Karpas-422 (cell line): ENCODE results near the gene TERB1. TPM values are rescaled to one million over a fixed set of nuclear protein-coding genes. Genes with fewer than 3 reads are reported as not detected.

ENCODE experiments used
- DNase-seq: peaks from one replicate; pipeline ENCODE4 v3.0.0-alpha.2; 2015
- H2AFZ ChIP-seq: fragments of 200-600 bp; sonication (generic); 2 replicates; pipeline ENCODE4 v1.6.1; 2014; ENCODE audit warnings: antibody characterized with exemption, low read length, mixed read lengths
- H3K27ac ChIP-seq: fragments of 200-600 bp; sonication (generic); 2 replicates; pipeline ENCODE4 v1.5.1; 2014; ENCODE audit warnings: mild to moderate bottlenecking, low read length, moderate library complexity
- H3K27me3 ChIP-seq: fragments of 200-600 bp; sonication (generic); 2 replicates; pipeline ENCODE4 v1.6.1; 2014; ENCODE audit warnings: low read length, mixed read lengths
- H3K36me3 ChIP-seq: fragments of 200-600 bp; sonication (generic); 2 replicates; pipeline ENCODE4 v1.6.1; 2014; ENCODE audit warnings: low read length, mixed read lengths; ENCODE audit not compliant: insufficient read depth
- H3K4me1 ChIP-seq: fragments of 200-600 bp; sonication (generic); 2 replicates; pipeline ENCODE4 v1.6.1; 2014; ENCODE audit warnings: mild to moderate bottlenecking, low read length, mixed read lengths
- H3K4me2 ChIP-seq: fragments of 200-600 bp; sonication (generic); 2 replicates; pipeline ENCODE4 v1.6.1; 2014; ENCODE audit warnings: low read length, low read depth, mild to moderate bottlenecking; ENCODE audit not compliant: poor library complexity, severe bottlenecking
- H3K4me3 ChIP-seq: fragments of 200-600 bp; sonication (generic); 2 replicates; pipeline ENCODE4 v1.5.1; 2014; ENCODE audit warnings: mild to moderate bottlenecking, antibody characterized with exemption, low read length, mixed read lengths
- H3K79me2 ChIP-seq: fragments of 200-600 bp; sonication (generic); 2 replicates; pipeline ENCODE4 v1.6.1; 2014; ENCODE audit warnings: mild to moderate bottlenecking, low read length, mixed read lengths
- H3K9ac ChIP-seq: fragments of 200-600 bp; sonication (generic); 2 replicates; pipeline ENCODE4 v1.6.0; 2014; ENCODE audit warnings: low read length
- H3K9me2 ChIP-seq: fragments of 200-600 bp; sonication (generic), shearing (Covaris generic); replicated peaks from 2 replicates; pipeline ENCODE4 v1.6.0; 2014; ENCODE audit warnings: mild to moderate bottlenecking, low read length, moderate library complexity; ENCODE audit not compliant: insufficient read depth
- H3K9me3 ChIP-seq: fragments of 300-700, 200-600 bp; sonication (generic); 2 replicates; pipeline ENCODE4 v1.6.1; 2014; ENCODE audit warnings: low read length, mixed read lengths
- H4K20me1 ChIP-seq: fragments of 200-600 bp; sonication (generic); 2 replicates; pipeline ENCODE4 v1.6.1; 2014; ENCODE audit warnings: mild to moderate bottlenecking, antibody characterized with exemption, low read length, low read depth; ENCODE audit not compliant: insufficient read depth
- total RNA-seq: library from RNA; depleted of rRNA; stranded (reverse); fragments of >200 nt; shearing (Covaris generic); gene quantifications from 2 replicates; pipeline ENCODE4 v1.2.3, GENCODE V29; 2014; ENCODE audit warnings: low replicate concordance

Gene TERB1
- total RNA-seq, 1 experiment from 2014 or later = not detected

- Histone ChIP-seq H3K9me2 (no peaks in the 10 kb centered on the region), H3K36me3 (no peaks in the 10 kb centered on the region), H4K20me1 (no peaks in the 10 kb centered on the region), H3K27ac (no peak overlapping the region), H3K4me1 (peaks cover 4% of the 10 kb centered on the region), H3K4me3 (no peak overlapping the region), H2AFZ (no peak overlapping the region), H3K9me3 (no peaks in the 10 kb centered on the region), H3K4me2 (no peak overlapping the region), H3K27me3 (no peaks in the 10 kb centered on the region), H3K79me2 (no peaks in the 10 kb centered on the region), H3K9ac (no peak overlapping the region)
- no peak for DNase-seq
Observed at GRCh38 chr16:66840883-66841282, 39.5 kb upstream of the TERB1 start.

GRCh38 chr16:66834746-66835145 lies 33.4 kb upstream of the TERB1 start:
- H4K20me1 ChIP-seq = no peaks in the 10 kb centered on the region
- H3K9ac ChIP-seq = no peak overlapping the region
- H3K27me3 ChIP-seq = no peaks in the 10 kb centered on the region
- no peaks in the 10 kb centered on the region for H3K9me3 ChIP-seq
- peaks cover 5% of the 10 kb centered on the region for H3K4me1 ChIP-seq
- H3K27ac ChIP-seq = no peak overlapping the region
- peaks cover 10% of the 10 kb centered on the region for H3K79me2 ChIP-seq
- no peak overlapping the region for H3K4me2 ChIP-seq
- H3K4me3 ChIP-seq = no peak overlapping the region
- H3K9me2 ChIP-seq = no peaks in the 10 kb centered on the region
- no peak overlapping the region for H2AFZ ChIP-seq
- DNase-seq = no peak
- H3K36me3 ChIP-seq = no peaks in the 10 kb centered on the region

- no peak for DNase-seq
- Histone ChIP-seq H3K9me2 (no peaks in the 10 kb centered on the region), H3K4me3 (no peak overlapping the region), H3K27ac (no peak overlapping the region), H3K27me3 (no peaks in the 10 kb centered on the region), H3K79me2 (peaks cover 29% of the 10 kb centered on the region), H3K4me2 (no peak overlapping the region), H3K9ac (no peak overlapping the region), H4K20me1 (no peaks in the 10 kb centered on the region), H3K9me3 (no peaks in the 10 kb centered on the region), H2AFZ (no peak overlapping the region), H3K4me1 (peaks cover 13% of the 10 kb centered on the region), H3K36me3 (0 out of 2 replicates have a peak, but pooled peaks cover 2% of the 10 kb centered on the region)
Observed at GRCh38 chr16:66832661-66833305, 31.4 kb upstream of the TERB1 start.

- no peak for DNase-seq
- Histone ChIP-seq H3K4me2 (no peak overlapping the region), H3K27me3 (no peaks in the 10 kb centered on the region), H3K4me1 (peaks cover 13% of the 10 kb centered on the region), H3K9me3 (no peaks in the 10 kb centered on the region), H2AFZ (no peak overlapping the region), H3K9ac (no peak overlapping the region), H3K79me2 (peaks cover 35% of the 10 kb centered on the region), H3K4me3 (no peak overlapping the region), H4K20me1 (no peaks in the 10 kb centered on the region), H3K27ac (no peak overlapping the region), H3K36me3 (0 out of 2 replicates have a peak, but pooled peaks cover 7% of the 10 kb centered on the region), H3K9me2 (no peaks in the 10 kb centered on the region)
Observed at GRCh38 chr16:66832190-66832589, 30.8 kb upstream of the TERB1 start.

- H3K9me3 ChIP-seq = no peaks in the 10 kb centered on the region
- peak within 1 kb of the TSS; percentile 97 for H3K4me3 ChIP-seq
- H3K36me3 ChIP-seq = peaks cover 18% of the 10 kb centered on the region; the same call in 1 of the 2 replicates
- H3K79me2 ChIP-seq = peaks cover 50% of the 10 kb centered on the region
- peaks cover 4% of the 10 kb centered on the region; the same call in 1 of the 2 replicates for H4K20me1 ChIP-seq
- peak within 1 kb of the TSS; percentile 94 for H3K9ac ChIP-seq
- H2AFZ ChIP-seq = peak within 1 kb of the TSS; percentile 88
- peak; percentile 96 for DNase-seq
- H3K4me1 ChIP-seq = peaks cover 13% of the 10 kb centered on the region
- H3K27ac ChIP-seq = peak within 1 kb of the TSS; percentile 58
- H3K27me3 ChIP-seq = no peaks in the 10 kb centered on the region
- H3K9me2 ChIP-seq = no peaks in the 10 kb centered on the region
- peak within 1 kb of the TSS; percentile 65 for H3K4me2 ChIP-seq
Observed at GRCh38 chr16:66830422-66831404, 29.3 kb upstream of the TERB1 start, which contains the start of gene NAE1. TSS of gene NAE1 (minus strand) at chr16:66830976. CDS start at chr16:66830899, 77 bp downstream.

GRCh38 chr16:66824006-66824405 lies 22.6 kb upstream of the TERB1 start:
- no peak overlapping the region for H3K27ac ChIP-seq
- peaks cover 62% of the 10 kb centered on the region for H3K36me3 ChIP-seq
- no peak overlapping the region for H3K4me3 ChIP-seq
- no peak overlapping the region for H3K9ac ChIP-seq
- no peak overlapping the region for H2AFZ ChIP-seq
- no peak for DNase-seq
- peaks cover 61% of the 10 kb centered on the region for H3K79me2 ChIP-seq
- peaks cover 13% of the 10 kb centered on the region for H3K4me1 ChIP-seq
- H3K9me2 ChIP-seq = no peaks in the 10 kb centered on the region
- H3K4me2 ChIP-seq = no peak overlapping the region
- H3K27me3 ChIP-seq = no peaks in the 10 kb centered on the region
- H3K9me3 ChIP-seq = no peaks in the 10 kb centered on the region
- H4K20me1 ChIP-seq = peaks cover 8% of the 10 kb centered on the region

- Histone ChIP-seq H3K9ac (no peak overlapping the region), H4K20me1 (no peaks in the 10 kb centered on the region), H2AFZ (no peak overlapping the region), H3K79me2 (0 out of 2 replicates have a peak, but pooled peaks cover 3% of the 10 kb centered on the region), H3K4me2 (no peak overlapping the region), H3K9me2 (no peaks in the 10 kb centered on the region), H3K27me3 (no peaks in the 10 kb centered on the region), H3K9me3 (no peaks in the 10 kb centered on the region), H3K4me1 (peaks cover 7% of the 10 kb centered on the region), H3K27ac (no peak overlapping the region), H3K4me3 (no peak overlapping the region), H3K36me3 (peaks cover 59% of the 10 kb centered on the region)
- no peak for DNase-seq
Observed at GRCh38 chr16:66814734-66815133, 13.3 kb upstream of the TERB1 start.

GRCh38 chr16:66811043-66811442 lies 9.7 kb upstream of the TERB1 start:
- Histone ChIP-seq H3K4me2 (no peak overlapping the region), H3K9me3 (no peaks in the 10 kb centered on the region), H3K79me2 (no peaks in the 10 kb centered on the region), H3K27ac (no peak overlapping the region), H3K4me1 (no peaks in the 10 kb centered on the region), H3K9ac (no peak overlapping the region), H2AFZ (no peak overlapping the region), H3K27me3 (no peaks in the 10 kb centered on the region), H3K36me3 (peaks cover 49% of the 10 kb centered on the region), H3K4me3 (no peak overlapping the region), H3K9me2 (no peaks in the 10 kb centered on the region), H4K20me1 (no peaks in the 10 kb centered on the region)
- no peak for DNase-seq
